Measurements from ENCODE around the gene RFX3.

RFX3 gene

DNA sequence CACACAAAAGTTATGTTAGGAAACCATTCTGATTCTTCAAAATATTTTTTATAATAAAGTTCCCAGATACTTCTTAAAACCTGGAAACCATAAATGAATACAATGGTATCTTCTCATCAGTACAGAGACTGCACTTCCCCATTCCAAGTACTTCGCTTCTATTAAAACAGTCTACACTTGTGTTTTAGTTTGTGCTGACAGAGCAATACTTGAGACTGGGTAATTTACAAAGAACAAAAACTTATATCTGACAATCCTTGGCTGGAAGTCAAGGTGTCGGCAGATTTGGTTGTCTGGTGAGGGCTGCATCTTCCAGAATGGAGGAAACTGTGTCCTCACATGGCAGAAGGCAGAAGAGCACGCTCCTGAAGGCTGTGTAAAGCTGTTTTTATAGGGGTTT is 70.1 kb downstream of the RFX3 start:
- TF ChIP-seq YY1 (IDR thresholded peaks at IDR 0.05; ENCODE audit: low read depth) (no peak), MAX (IDR thresholded peaks at IDR 0.05) (no peak), FOXM1 (IDR thresholded peaks at IDR 0.05; ENCODE audit: borderline replicate concordance, low read depth) (no peak), REST (IDR thresholded peaks at IDR 0.05; ENCODE audit: low read depth) (no peak)

GRCh38 chr9:3455094-3455493 is 70.7 kb downstream of the RFX3 start:
- TF ChIP-seq ZBTB7A (IDR thresholded peaks at IDR 0.05; ENCODE audit: low read depth) (no peak), CEBPB (IDR thresholded peaks at IDR 0.05) (no peak), EP300 (IDR thresholded peaks at IDR 0.05; ENCODE audit: borderline replicate concordance) (no peak), EGR1 (IDR thresholded peaks at IDR 0.05) (no peak), REST (IDR thresholded peaks at IDR 0.05; ENCODE audit: low read depth) (no peak), RAD21 (IDR thresholded peaks at IDR 0.05; ENCODE audit: low read depth) (no peak), FOXM1 (IDR thresholded peaks at IDR 0.05; ENCODE audit: borderline replicate concordance, low read depth) (no peak), NFIC (IDR thresholded peaks at IDR 0.05) (no peak), MAX (IDR thresholded peaks at IDR 0.05) (no peak)
- TF ChIP-seq, protein P1, sequence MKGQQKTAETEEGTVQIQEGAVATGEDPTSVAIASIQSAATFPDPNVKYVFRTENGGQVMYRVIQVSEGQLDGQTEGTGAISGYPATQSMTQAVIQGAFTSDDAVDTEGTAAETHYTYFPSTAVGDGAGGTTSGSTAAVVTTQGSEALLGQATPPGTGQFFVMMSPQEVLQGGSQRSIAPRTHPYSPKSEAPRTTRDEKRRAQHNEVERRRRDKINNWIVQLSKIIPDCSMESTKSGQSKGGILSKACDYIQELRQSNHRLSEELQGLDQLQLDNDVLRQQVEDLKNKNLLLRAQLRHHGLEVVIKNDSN (IDR thresholded peaks at IDR 0.05) = no peak

DNA sequence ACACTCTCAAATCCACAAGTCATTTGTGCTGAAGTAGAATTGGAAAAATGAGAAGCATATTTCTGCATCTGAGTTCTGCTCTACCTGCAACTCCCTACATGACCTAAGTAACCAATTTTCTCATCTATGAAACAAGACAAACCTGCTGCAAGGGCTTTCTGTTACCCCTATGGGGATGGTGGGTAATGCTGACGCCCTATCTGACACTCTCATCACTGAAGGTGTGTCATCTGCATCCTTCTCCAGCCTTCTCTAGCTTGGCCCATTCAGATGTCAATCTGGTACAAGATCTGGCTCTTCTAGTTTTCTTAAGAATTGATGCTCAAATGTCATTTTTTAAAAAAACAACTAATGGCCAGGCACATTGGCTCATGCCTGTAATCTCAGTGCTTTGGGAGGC is 73.8 kb downstream of the RFX3 start:
- TF ChIP-seq REST (IDR thresholded peaks at IDR 0.05; ENCODE audit: low read depth) (no peak), CREB1 (IDR thresholded peaks at IDR 0.05; ENCODE audit: low read depth) (no peak), RAD21 (IDR thresholded peaks at IDR 0.05; ENCODE audit: low read depth) (no peak), NFIC (IDR thresholded peaks at IDR 0.05) (no peak), TCF12 (IDR thresholded peaks at IDR 0.05; ENCODE audit: low read depth) (no peak), CEBPB (IDR thresholded peaks at IDR 0.05) (no peak), YY1 (IDR thresholded peaks at IDR 0.05; ENCODE audit: low read depth) (no peak), EGR1 (IDR thresholded peaks at IDR 0.05) (no peak), FOXM1 (IDR thresholded peaks at IDR 0.05; ENCODE audit: borderline replicate concordance, low read depth) (no peak), TAF1 (IDR thresholded peaks at IDR 0.05; ENCODE audit: low read depth) (no peak), EP300 (IDR thresholded peaks at IDR 0.05; ENCODE audit: borderline replicate concordance) (no peak), TEAD4 (IDR thresholded peaks at IDR 0.05) (no peak), ZBTB7A (IDR thresholded peaks at IDR 0.05; ENCODE audit: low read depth) (no peak), MAX (IDR thresholded peaks at IDR 0.05) (no peak)
- TF ChIP-seq, protein P1 (IDR thresholded peaks at IDR 0.05) = no peak

DNA sequence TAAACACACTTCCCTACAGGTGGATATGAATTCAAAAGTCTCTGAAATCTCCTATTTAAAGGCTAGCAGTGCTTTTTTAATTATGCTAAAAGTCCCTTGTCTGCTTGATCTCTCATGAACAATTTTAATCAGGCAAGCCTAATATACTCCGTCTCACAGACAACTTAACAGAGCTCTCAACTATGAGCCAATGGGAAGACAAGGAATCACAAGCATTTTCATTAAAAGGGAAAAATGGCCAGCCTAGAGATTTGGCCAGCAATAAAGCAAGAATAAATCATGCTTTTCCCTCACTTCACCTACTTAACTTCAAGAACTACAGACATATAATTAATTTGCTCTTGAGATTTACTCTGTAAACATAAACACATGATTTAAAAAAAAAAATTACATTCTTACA is 78.0 kb downstream of the RFX3 start:
- TF ChIP-seq CEBPB (IDR thresholded peaks at IDR 0.05) = no peak
- TF ChIP-seq, protein P1 (IDR thresholded peaks at IDR 0.05) = no peak
- no peak for TF ChIP-seq NFIC (IDR thresholded peaks at IDR 0.05)
- TF ChIP-seq FOXM1 (IDR thresholded peaks at IDR 0.05; ENCODE audit: borderline replicate concordance, low read depth) = no peak
- TF ChIP-seq MAX (IDR thresholded peaks at IDR 0.05) = no peak
- TF ChIP-seq EGR1 (IDR thresholded peaks at IDR 0.05) = no peak
- no peak for TF ChIP-seq CREB1 (IDR thresholded peaks at IDR 0.05; ENCODE audit: low read depth)
- no peak for TF ChIP-seq RAD21 (IDR thresholded peaks at IDR 0.05; ENCODE audit: low read depth)
- TF ChIP-seq TCF12 (IDR thresholded peaks at IDR 0.05; ENCODE audit: low read depth) = no peak
- TF ChIP-seq TEAD4 (IDR thresholded peaks at IDR 0.05) = no peak
- TF ChIP-seq YY1 (IDR thresholded peaks at IDR 0.05; ENCODE audit: low read depth) = no peak
- no peak for TF ChIP-seq ZBTB7A (IDR thresholded peaks at IDR 0.05; ENCODE audit: low read depth)
- TF ChIP-seq TAF1 (IDR thresholded peaks at IDR 0.05; ENCODE audit: low read depth) = no peak
- no peak for TF ChIP-seq EP300 (IDR thresholded peaks at IDR 0.05; ENCODE audit: borderline replicate concordance)
- no peak for TF ChIP-seq REST (IDR thresholded peaks at IDR 0.05; ENCODE audit: low read depth)

All from Ishikawa (cell line).